OCI-LY7 (cell line): ENCODE results near the gene CBX2. TPM values are rescaled to one million over a fixed set of nuclear protein-coding genes. Genes with fewer than 3 reads are reported as not detected.

ENCODE experiments used
- BruUV-seq: library from RNA; stranded (reverse); fragments of 400-500 nt; replicated peaks from 2 replicates; lab custom pipeline; 2021; lab: Mats Ljungman, UMichigan
- CTCF ChIA-PET: fragments of 300-600 bp; sonication (Branson Sonifier 250); formaldehyde crosslinking; loops from one replicate; lab custom pipeline; 2022; ENCODE audit warnings: antibody characterized with exemption; ENCODE audit not compliant: unreplicated experiment; lab: Charles Lee
- POLR2A ChIA-PET: fragments of 300-600 bp; sonication (Branson Sonifier 250); formaldehyde crosslinking; loops from one replicate; lab custom pipeline; 2022; ENCODE audit warnings: antibody characterized with exemption; lab: Charles Lee
- DNase-seq: peaks from one replicate; pipeline ENCODE4 v3.0.0-alpha.2; 2015; ENCODE audit warnings: low spot score
- H2AFZ ChIP-seq: fragments of 200-600 bp; sonication (generic), shearing (Covaris generic); 2 replicates; pipeline ENCODE4 v1.6.1; 2014; ENCODE audit warnings: mild to moderate bottlenecking, antibody characterized with exemption, low read length, moderate library complexity
- H3K27ac ChIP-seq: fragments of 200-600 bp; sonication (generic); 2 replicates; pipeline ENCODE4 v1.5.1; 2014; ENCODE audit warnings: mixed run types, low read depth, mild to moderate bottlenecking, moderate library complexity, low read length, inconsistent platforms; ENCODE audit not compliant: poor library complexity, severe bottlenecking
- H3K36me3 ChIP-seq: fragments of 200-600 bp; sonication (generic); 2 replicates; pipeline ENCODE4 v1.6.1; 2014; ENCODE audit warnings: mild to moderate bottlenecking, antibody characterized with exemption, low read length, moderate library complexity, mixed read lengths; ENCODE audit not compliant: insufficient read depth
- H3K4me1 ChIP-seq: fragments of 200-600 bp; sonication (generic); 2 replicates; pipeline ENCODE4 v1.5.1; 2014; ENCODE audit warnings: mild to moderate bottlenecking, low read length; ENCODE audit not compliant: insufficient read depth, poor library complexity, severe bottlenecking
- H3K4me2 ChIP-seq: fragments of 200-600 bp; sonication (generic); 2 replicates; pipeline ENCODE4 v1.6.1; 2014; ENCODE audit warnings: mild to moderate bottlenecking, low read length
- H3K4me3 ChIP-seq: fragments of 200-600 bp; sonication (generic); 2 replicates; pipeline ENCODE4 v1.5.1; 2014; ENCODE audit warnings: mild to moderate bottlenecking, low read depth, low read length; ENCODE audit not compliant: poor library complexity, severe bottlenecking
- H3K79me2 ChIP-seq: fragments of 200-600 bp; sonication (generic); 2 replicates; pipeline ENCODE4 v1.6.1; 2016; ENCODE audit warnings: low read depth, mild to moderate bottlenecking, low read length, moderate library complexity, mixed read lengths; ENCODE audit not compliant: insufficient read depth
- H3K9me2 ChIP-seq: fragments of 200-600 bp; sonication (generic); 2 replicates; pipeline ENCODE4 v1.6.1; 2016; ENCODE audit warnings: mild to moderate bottlenecking, low read length, mixed read lengths; ENCODE audit not compliant: insufficient read depth
- H3K9me3 ChIP-seq: fragments of 200-600 bp; sonication (generic); 2 replicates; pipeline ENCODE4 v1.6.1; 2014; ENCODE audit warnings: mild to moderate bottlenecking, mixed run types, low read length, mixed read lengths
- H4K20me1 ChIP-seq: fragments of 200-600 bp; sonication (generic); 2 replicates; pipeline ENCODE4 v1.6.1; 2014; ENCODE audit warnings: mild to moderate bottlenecking, antibody characterized with exemption, low read length, moderate library complexity, mixed read lengths; ENCODE audit not compliant: insufficient read depth
- CTCF ChIP-seq: fragments of 200-600 bp; sonication (generic); conservative IDR thresholded peaks from 2 replicates; pipeline ENCODE4 v1.5.1; 2014; ENCODE audit warnings: mild to moderate bottlenecking, antibody characterized with exemption, low read length, moderate library complexity, mixed read lengths
- EZH2phosphoT487 ChIP-seq: fragments of 200-600 bp; sonication (generic); IDR thresholded peaks from 2 replicates; pipeline ENCODE4 v1.6.1; 2018; ENCODE audit warnings: low read depth, borderline replicate concordance, mild to moderate bottlenecking, mixed run types, antibody characterized with exemption, low read length, moderate library complexity, mixed read lengths
- intact Hi-C: fragments of 100-400 bp; cut with micrococcal nuclease; formaldehyde crosslinking; loops from one replicate; pipeline ENCODE4 v1.10.0; 2022; ENCODE audit not compliant: unreplicated experiment
- total RNA-seq, 2 experiments: library from RNA; depleted of rRNA in 1 of 2; stranded (reverse); fragments of >200 nt in 1 of 2; shearing (Covaris generic) in 1 of 2; gene quantifications; 2 replicates each; pipeline ENCODE4 v1.2.3, GENCODE V29; 2014 to 2022

CBX2 gene
- total RNA-seq, 2 experiments from 2014 or later: 27.9 to 29.9 TPM

GRCh38 chr17:79808763-79809529 is 31.0 kb downstream of the CBX2 start:
- intact Hi-C loops: no loop called here

GRCh38 chr17:79809530-79810129 is 31.7 kb downstream of the CBX2 start:
- no peaks in the 10 kb centered on the region for H3K9me3 ChIP-seq
- no peak overlapping the region for H3K4me3 ChIP-seq
- DNase-seq: no peak
- ChIA-PET POLR2A (no interaction called here), CTCF (no interaction called here)
- no TSS peak for BruUV-seq
- no peak overlapping the region for H3K27ac ChIP-seq
- no peak for TF ChIP-seq CTCF
- no peak for TF ChIP-seq EZH2phosphoT487
- intact Hi-C loops: no loop called here
- H4K20me1 ChIP-seq: 0 out of 2 replicates have a peak, but pooled peaks cover 4% of the 10 kb centered on the region
- no peak overlapping the region for H2AFZ ChIP-seq
- H3K36me3 ChIP-seq: no peaks in the 10 kb centered on the region
- no peaks in the 10 kb centered on the region for H3K9me2 ChIP-seq
- peaks cover 32% of the 10 kb centered on the region for H3K4me1 ChIP-seq
- no peaks in the 10 kb centered on the region for H3K79me2 ChIP-seq
- peak overlapping the region; percentile 30; the same call in 1 of the 2 replicates for H3K4me2 ChIP-seq

More at GRCh38 chr17:79808763-79809529, 31.0 kb downstream of the CBX2 start:
- no peak overlapping the region for H3K4me2 ChIP-seq
- ChIA-PET CTCF (interaction anchor here (1.1 to 1.2 kb wide), 2 partner anchors 30 to 162 kb away, joined by 3 to 4 read pairs; partner anchors contain the start of gene CBX4), POLR2A (interaction anchor here (1.3 kb wide), 1 partner anchor 12 kb away, joined by 3 read pairs; the partner anchor contains the start of gene CBX8)
- no peak overlapping the region for H3K27ac ChIP-seq
- peaks cover 38% of the 10 kb centered on the region for H3K4me1 ChIP-seq
- H3K9me2 ChIP-seq: no peaks in the 10 kb centered on the region
- H3K9me3 ChIP-seq: no peaks in the 10 kb centered on the region
- H3K4me3 ChIP-seq: no peak overlapping the region
- TF ChIP-seq EZH2phosphoT487 (peak; percentile 87; the same call in 1 of the 2 replicates), CTCF (peak; percentile 74)
- 0 out of 2 replicates have a peak, but pooled peaks cover 4% of the 10 kb centered on the region for H4K20me1 ChIP-seq
- H3K79me2 ChIP-seq: no peaks in the 10 kb centered on the region
- H3K36me3 ChIP-seq: no peaks in the 10 kb centered on the region
- peak; percentile 64 for DNase-seq
- no peak overlapping the region for H2AFZ ChIP-seq
- BruUV-seq: no TSS peak
